Tibial nerve (tissue), 4 donors: ENCODE data around the gene FOLR3. TPM values are rescaled to one million over a fixed set of nuclear protein-coding genes. Genes with fewer than 3 reads are reported as not detected.

ENCODE experiments used
- DNase-seq, 2 donors: peaks; one replicate each; pipeline ENCODE4 v3.0.0-alpha.2; 2019; ENCODE audit warnings: low spot score in 2 of 2
- H3K27ac ChIP-seq, 4 donors: fragments of 200-600 bp; sonication (generic) in 3 of 4; one replicate each; pipeline ENCODE4 v1.5.1; 2017 to 2019; ENCODE audit warnings: mild to moderate bottlenecking in 1 of 4
- H3K27me3 ChIP-seq, 2 donors: fragments of 200-600 bp; sonication (generic) in 1 of 2; one replicate each; pipeline versions ENCODE4 v1.5.1 to v1.6.0; 2017 to 2019
- H3K36me3 ChIP-seq, 3 donors: fragments of 200-600 bp; sonication (generic); one replicate each; pipeline ENCODE4 v1.5.1; 2018 to 2019
- H3K4me1 ChIP-seq, 4 donors: fragments of 200-600 bp; sonication (generic) in 3 of 4; one replicate each; pipeline ENCODE4 v1.5.1; 2017 to 2019
- H3K4me3 ChIP-seq, 4 donors: fragments of 200-600 bp; sonication (generic) in 3 of 4; one replicate each; pipeline ENCODE4 v1.5.1; 2017 to 2019; ENCODE audit warnings: mild to moderate bottlenecking in 1 of 4, moderate library complexity in 1 of 4
- H3K9me3 ChIP-seq, 4 donors: fragments of 200-600 bp; sonication (generic) in 3 of 4; one replicate each; pipeline ENCODE4 v1.5.1; 2017 to 2019
- CTCF ChIP-seq, 5 experiments: fragments of 200-600 bp in 3 of 5; fragments of 450-650 bp in 2 of 5; sonication (generic) in 3 of 5; IDR thresholded peaks; one replicate each; pipeline ENCODE4 v1.5.1; 2016 to 2019; ENCODE audit warnings: antibody characterized with exemption in 5 of 5, mild to moderate bottlenecking in 3 of 5, moderate library complexity in 2 of 5
- EP300 ChIP-seq, 2 donors: sonication (generic); formaldehyde crosslinking; IDR thresholded peaks; one replicate each; pipeline ENCODE4 v1.6.1; 2017; ENCODE audit warnings: antibody characterized with exemption in 2 of 2, mild to moderate bottlenecking in 1 of 2
- POLR2A ChIP-seq, 2 donors: fragments of 450-650 bp; IDR thresholded peaks; one replicate each; pipeline ENCODE4 v1.6.1; 2017; ENCODE audit warnings: antibody characterized with exemption in 2 of 2, mild to moderate bottlenecking in 2 of 2, moderate library complexity in 2 of 2
- WGBS, 2 donors: methylation state at CpG; one replicate each; pipeline ENCODE4 v1.1.5; 2018; 5-methylcytosine and 5-hydroxymethylcytosine counted together
- total RNA-seq, 4 donors: library from RNA; depleted of rRNA; stranded (reverse); fragments of >200 nt; gene quantifications; one replicate each; pipeline ENCODE4 v1.1.0, GENCODE V29; 2016

The FOLR3 gene
- total RNA-seq, 4 donors from 2014 or later = 0.63 TPM; not detected in 3

- no peaks in the 10 kb centered on the region for H3K4me1 ChIP-seq
- no peak overlapping the region for H3K27ac ChIP-seq
- no peak overlapping the region for H3K4me3 ChIP-seq
- 68 to 74% methylated on average over 2 of the region's 2 CpGs for WGBS, 2 donors
- H3K27me3 ChIP-seq = peaks cover 0 to 3% of the 10 kb centered on the region in 2 donors
- DNase-seq = no peak
- no peaks in the 10 kb centered on the region for H3K36me3 ChIP-seq
- H3K9me3 ChIP-seq = no peaks in the 10 kb centered on the region
- TF ChIP-seq CTCF (IDR thresholded peaks at IDR 0.05) (no peak), POLR2A (IDR thresholded peaks at IDR 0.05) (no peak), EP300 (IDR thresholded peaks at IDR 0.05) (no peak)
These were observed 2.9 kb upstream of the FOLR3 start for GRCh38 chr11:72132646-72133045.

- no peaks in the 10 kb centered on the region for H3K9me3 ChIP-seq
- no peaks in the 10 kb centered on the region for H3K4me1 ChIP-seq
- DNase-seq = no peak
- 78 to 87% methylated on average over 13 to 14 of the region's 14 CpGs for WGBS, 2 donors
- TF ChIP-seq EP300 (IDR thresholded peaks at IDR 0.05) (no peak), CTCF (IDR thresholded peaks at IDR 0.05) (no peak), POLR2A (IDR thresholded peaks at IDR 0.05) (no peak)
- H3K4me3 ChIP-seq = no peak overlapping the region
- no peaks in the 10 kb centered on the region for H3K36me3 ChIP-seq
- no peak overlapping the region for H3K27ac ChIP-seq
- no peaks in the 10 kb centered on the region for H3K27me3 ChIP-seq
These were observed 562 bp downstream of the FOLR3 start for GRCh38 chr11:72135891-72136683.

GRCh38 chr11:72136684-72137262, 1.2 kb downstream of the FOLR3 start:
- no peak overlapping the region for H3K27ac ChIP-seq
- H3K27me3 ChIP-seq = no peaks in the 10 kb centered on the region
- TF ChIP-seq EP300 (IDR thresholded peaks at IDR 0.05) = no peak
- no peak for TF ChIP-seq POLR2A (IDR thresholded peaks at IDR 0.05)
- TF ChIP-seq CTCF (IDR thresholded peaks at IDR 0.05) = no peak
- no peaks in the 10 kb centered on the region for H3K36me3 ChIP-seq
- WGBS, 2 donors = 81 to 94% methylated on average over 4 of the region's 4 CpGs
- H3K9me3 ChIP-seq = no peaks in the 10 kb centered on the region
- H3K4me3 ChIP-seq = no peak overlapping the region
- no peak for DNase-seq
- no peaks in the 10 kb centered on the region for H3K4me1 ChIP-seq

- H3K9me3 ChIP-seq = no peaks in the 10 kb centered on the region
- H3K4me1 ChIP-seq = peaks cover 0 to 2% (median 0%) of the 10 kb centered on the region in 4 donors
- 79 to 82% methylated on average over 12 of the region's 12 CpGs for WGBS, 2 donors
- no peak for TF ChIP-seq EP300 (IDR thresholded peaks at IDR 0.05)
- no peak for TF ChIP-seq POLR2A (IDR thresholded peaks at IDR 0.05)
- TF ChIP-seq CTCF (IDR thresholded peaks at IDR 0.05) = no peak
- no peak for DNase-seq
- no peaks in the 10 kb centered on the region for H3K36me3 ChIP-seq
- no peak overlapping the region for H3K4me3 ChIP-seq
- no peak overlapping the region for H3K27ac ChIP-seq
- H3K27me3 ChIP-seq = no peaks in the 10 kb centered on the region
These were observed 3.4 kb downstream of the FOLR3 start for GRCh38 chr11:72138821-72139390.

GRCh38 chr11:72139500-72139899, 4.0 kb downstream of the FOLR3 start:
- H3K27ac ChIP-seq = no peak overlapping the region
- H3K9me3 ChIP-seq = no peaks in the 10 kb centered on the region
- TF ChIP-seq CTCF (IDR thresholded peaks at IDR 0.05) = no peak
- no peak for TF ChIP-seq EP300 (IDR thresholded peaks at IDR 0.05)
- TF ChIP-seq POLR2A (IDR thresholded peaks at IDR 0.05) = no peak
- H3K4me3 ChIP-seq = no peak overlapping the region
- no peaks in the 10 kb centered on the region for H3K27me3 ChIP-seq
- H3K36me3 ChIP-seq = no peaks in the 10 kb centered on the region
- H3K4me1 ChIP-seq = peaks cover 0 to 4% (median 0%) of the 10 kb centered on the region in 4 donors
- WGBS, 2 donors = 88 to 93% methylated on average over 9 to 11 of the region's 11 CpGs
- DNase-seq = no peak
